Measurements from ENCODE around the gene NCOA7.
"Not testable (repeated sequence)": the region's sequence is repeated elsewhere in the genome, so short reads cannot be mapped to it uniquely, and the experiment has no call there.

NCOA7 gene

GRCh38 chr6:125804264-125804663, 13.5 kb downstream of the NCOA7 start:
- no peak overlapping the region for H3K4me3 ChIP-seq (replicated peaks; ENCODE audit: low read depth, low read length)
- no peaks in the 10 kb centered on the region for H3K36me3 ChIP-seq (ENCODE audit: control insufficient read depth, insufficient read depth, low read length)
- DNase-seq (ENCODE audit: extremely low read depth, insufficient read length) = peak; percentile 64
- TF ChIP-seq, protein P1, sequence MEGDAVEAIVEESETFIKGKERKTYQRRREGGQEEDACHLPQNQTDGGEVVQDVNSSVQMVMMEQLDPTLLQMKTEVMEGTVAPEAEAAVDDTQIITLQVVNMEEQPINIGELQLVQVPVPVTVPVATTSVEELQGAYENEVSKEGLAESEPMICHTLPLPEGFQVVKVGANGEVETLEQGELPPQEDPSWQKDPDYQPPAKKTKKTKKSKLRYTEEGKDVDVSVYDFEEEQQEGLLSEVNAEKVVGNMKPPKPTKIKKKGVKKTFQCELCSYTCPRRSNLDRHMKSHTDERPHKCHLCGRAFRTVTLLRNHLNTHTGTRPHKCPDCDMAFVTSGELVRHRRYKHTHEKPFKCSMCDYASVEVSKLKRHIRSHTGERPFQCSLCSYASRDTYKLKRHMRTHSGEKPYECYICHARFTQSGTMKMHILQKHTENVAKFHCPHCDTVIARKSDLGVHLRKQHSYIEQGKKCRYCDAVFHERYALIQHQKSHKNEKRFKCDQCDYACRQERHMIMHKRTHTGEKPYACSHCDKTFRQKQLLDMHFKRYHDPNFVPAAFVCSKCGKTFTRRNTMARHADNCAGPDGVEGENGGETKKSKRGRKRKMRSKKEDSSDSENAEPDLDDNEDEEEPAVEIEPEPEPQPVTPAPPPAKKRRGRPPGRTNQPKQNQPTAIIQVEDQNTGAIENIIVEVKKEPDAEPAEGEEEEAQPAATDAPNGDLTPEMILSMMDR (IDR thresholded peaks at IDR 0.05; ENCODE audit: insufficient read depth, low read length, poor library complexity, severe bottlenecking) = no peak
- no peaks in the 10 kb centered on the region for H3K27me3 ChIP-seq (replicated peaks; ENCODE audit: control insufficient read depth, insufficient read depth, low read length)

DNA sequence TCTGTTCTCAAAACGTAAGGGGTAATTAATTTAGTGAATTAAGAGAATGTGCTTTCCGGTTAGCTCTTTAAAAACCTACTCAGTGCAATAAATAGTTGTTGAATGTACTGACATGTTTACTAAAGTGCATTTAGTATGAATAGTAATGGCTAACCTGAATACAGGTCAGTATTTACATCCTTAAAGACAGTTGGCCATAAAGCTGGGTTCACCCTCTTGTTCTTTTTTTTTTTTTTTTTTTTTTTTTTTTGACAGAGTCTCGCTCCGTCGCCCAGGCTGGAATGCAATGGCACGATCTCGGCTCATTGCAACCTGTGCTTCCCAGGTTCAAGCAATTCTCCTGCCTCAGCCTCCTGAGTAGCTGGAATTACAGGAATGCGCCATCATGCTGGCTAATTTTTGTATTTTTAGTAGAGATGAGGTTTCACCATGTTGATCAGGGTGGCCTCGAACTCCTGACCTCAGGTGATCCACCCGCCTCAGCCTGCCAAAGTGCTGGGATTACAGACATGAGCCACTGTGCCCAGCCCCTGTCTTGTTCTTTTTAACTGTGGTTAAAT, 14.2 kb downstream of the NCOA7 start:
- not testable (repeated sequence) for H3K4me3 ChIP-seq (replicated peaks; ENCODE audit: low read depth, low read length); H3K36me3 ChIP-seq (ENCODE audit: control insufficient read depth, insufficient read depth, low read length); H3K27me3 ChIP-seq (replicated peaks; ENCODE audit: control insufficient read depth, insufficient read depth, low read length); DNase-seq (ENCODE audit: extremely low read depth, insufficient read length)

DNA sequence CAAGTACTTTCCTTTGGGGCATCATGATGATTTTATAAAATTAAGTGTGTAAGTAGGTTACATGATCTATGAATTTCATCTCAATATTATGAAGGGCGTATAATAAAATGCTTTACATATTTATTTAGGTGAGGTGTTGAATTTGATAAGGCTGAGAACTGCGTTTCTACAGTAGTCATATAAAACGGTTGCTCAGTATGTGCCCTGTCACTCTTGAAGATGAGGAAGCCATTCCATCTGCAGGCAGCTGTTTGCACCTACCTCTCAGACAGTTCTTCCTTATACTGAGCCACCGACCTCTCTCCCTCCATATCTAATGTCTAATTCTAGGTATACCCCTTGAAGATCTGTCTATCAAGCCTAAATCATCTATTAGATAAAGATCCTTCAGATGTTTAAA, 16.1 kb downstream of the NCOA7 start:
- Histone ChIP-seq H3K4me3 (replicated peaks; ENCODE audit: low read depth, low read length) (no peak overlapping the region), H3K27me3 (replicated peaks; ENCODE audit: control insufficient read depth, insufficient read depth, low read length) (no peaks in the 10 kb centered on the region), H3K36me3 (ENCODE audit: control insufficient read depth, insufficient read depth, low read length) (no peaks in the 10 kb centered on the region)
- no peak for DNase-seq (ENCODE audit: extremely low read depth, insufficient read length)
- TF ChIP-seq, protein P1 (IDR thresholded peaks at IDR 0.05; ENCODE audit: insufficient read depth, low read length, poor library complexity, severe bottlenecking) = no peak

DNA sequence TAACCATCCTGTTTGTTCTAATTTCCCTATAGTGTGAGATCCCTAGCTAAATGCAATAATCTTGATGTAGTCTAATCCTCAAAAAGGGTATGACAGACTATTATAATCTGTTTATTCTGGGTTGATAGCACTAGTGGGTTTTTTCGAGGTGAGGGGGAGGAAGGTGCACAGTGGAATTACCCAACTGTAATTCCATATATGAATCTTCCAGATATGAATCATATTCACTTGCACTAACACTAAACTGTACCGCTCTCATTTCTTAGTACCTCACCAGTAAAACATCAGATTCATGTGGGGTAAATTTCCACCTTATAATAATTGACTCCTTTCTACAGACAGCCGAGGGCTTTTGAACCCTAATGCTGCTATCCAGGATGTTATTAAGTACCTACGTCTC, 16.5 kb downstream of the NCOA7 start:
- TF ChIP-seq, protein P1 (IDR thresholded peaks at IDR 0.05; ENCODE audit: insufficient read depth, low read length, poor library complexity, severe bottlenecking) = no peak
- Histone ChIP-seq H3K4me3 (replicated peaks; ENCODE audit: low read depth, low read length) (no peak overlapping the region), H3K27me3 (replicated peaks; ENCODE audit: control insufficient read depth, insufficient read depth, low read length) (no peaks in the 10 kb centered on the region), H3K36me3 (ENCODE audit: control insufficient read depth, insufficient read depth, low read length) (no peaks in the 10 kb centered on the region)
- no peak for DNase-seq (ENCODE audit: extremely low read depth, insufficient read length)

- Histone ChIP-seq H3K36me3 (ENCODE audit: control insufficient read depth, insufficient read depth, low read length) (no peaks in the 10 kb centered on the region; the same call in 1 of the 2 replicates), H3K27me3 (replicated peaks; ENCODE audit: control insufficient read depth, insufficient read depth, low read length) (no peaks in the 10 kb centered on the region), H3K4me3 (replicated peaks; ENCODE audit: low read depth, low read length) (no peak overlapping the region)
- DNase-seq (ENCODE audit: extremely low read depth, insufficient read length) = no peak
- TF ChIP-seq, protein P1 (IDR thresholded peaks at IDR 0.05; ENCODE audit: insufficient read depth, low read length, poor library complexity, severe bottlenecking) = no peak
These were observed 17.3 kb downstream of the NCOA7 start for GRCh38 chr6:125808060-125808459.

GRCh38 chr6:125808591-125808990, 17.8 kb downstream of the NCOA7 start:
- TF ChIP-seq, protein P1 (IDR thresholded peaks at IDR 0.05; ENCODE audit: insufficient read depth, low read length, poor library complexity, severe bottlenecking) = no peak
- no peak overlapping the region for H3K4me3 ChIP-seq (replicated peaks; ENCODE audit: low read depth, low read length)
- no peaks in the 10 kb centered on the region for H3K27me3 ChIP-seq (replicated peaks; ENCODE audit: control insufficient read depth, insufficient read depth, low read length)
- H3K36me3 ChIP-seq (ENCODE audit: control insufficient read depth, insufficient read depth, low read length) = no peaks in the 10 kb centered on the region; the same call in 1 of the 2 replicates
- no peak for DNase-seq (ENCODE audit: extremely low read depth, insufficient read length)
